NOMO-1 (cell line): ENCODE results near the gene REEP1.
"Not testable (repeated sequence)": the region's sequence is repeated elsewhere in the genome, so short reads cannot be mapped to it uniquely, and the experiment has no call there.

Experiments
- DNase-seq, 2 experiments: peaks; one replicate each; lab custom pipeline; 2025; ENCODE audit not compliant: unreplicated experiment in 2 of 2; lab: John Stamatoyannopoulos, UW

REEP1 gene

GRCh38 chr2:86347401-86347800, 10.0 kb upstream of the REEP1 start:
- no peak for DNase-seq

DNA sequence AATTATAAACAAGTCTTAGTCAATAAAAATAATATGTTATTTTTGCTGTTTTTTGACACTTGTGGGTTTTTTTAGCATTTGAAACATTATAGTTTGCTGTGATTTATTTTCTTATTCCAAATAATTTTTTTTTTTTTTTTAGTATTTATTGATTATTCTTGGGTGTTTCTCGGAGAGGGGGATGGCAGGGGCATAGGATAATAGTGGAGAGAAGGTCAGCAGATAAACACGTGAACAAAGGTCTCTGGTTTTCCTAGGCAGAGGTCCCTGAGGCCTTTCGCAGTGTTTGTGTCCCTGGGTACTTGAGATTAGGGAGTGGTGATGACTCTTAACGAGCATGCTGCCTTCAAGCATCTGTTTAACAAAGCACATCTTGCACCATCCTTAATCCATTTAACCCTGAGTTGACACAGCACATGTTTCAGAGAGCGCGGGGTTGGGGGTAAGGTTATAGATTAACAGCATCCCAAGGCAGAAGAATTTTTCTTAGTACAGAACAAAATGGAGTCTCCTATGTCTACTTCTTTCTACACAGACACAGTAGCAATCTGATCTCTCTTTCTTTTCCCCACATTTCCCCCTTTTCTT, 8.5 kb upstream of the REEP1 start:
- not testable (repeated sequence) for DNase-seq

- no peak for DNase-seq
Observed at GRCh38 chr2:86344404-86344803, 7.0 kb upstream of the REEP1 start.

- no peak for DNase-seq
Observed at GRCh38 chr2:86342488-86342887, 5.1 kb upstream of the REEP1 start.

DNA sequence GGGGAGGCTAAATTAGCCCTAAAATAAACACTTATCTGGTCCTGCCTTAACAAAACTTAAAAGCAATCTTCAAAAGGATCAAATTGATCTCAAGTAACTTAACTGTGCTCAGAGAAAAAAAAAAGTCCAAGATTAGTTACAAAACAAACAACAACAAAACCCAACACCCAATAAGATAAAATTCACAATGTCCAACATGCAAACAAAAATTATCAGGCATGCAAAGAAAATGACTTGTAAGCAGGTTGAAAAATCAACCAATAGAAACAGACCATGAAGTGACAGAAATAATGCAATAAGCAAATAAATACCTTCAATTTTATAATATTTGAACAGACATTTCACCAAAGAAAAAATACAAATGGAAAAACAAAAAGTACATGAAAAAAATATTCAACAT, 4.0 kb upstream of the REEP1 start:
- no peak for DNase-seq

- no peak for DNase-seq
Observed at GRCh38 chr2:86338778-86339295, 1.4 kb upstream of the REEP1 start.

DNA sequence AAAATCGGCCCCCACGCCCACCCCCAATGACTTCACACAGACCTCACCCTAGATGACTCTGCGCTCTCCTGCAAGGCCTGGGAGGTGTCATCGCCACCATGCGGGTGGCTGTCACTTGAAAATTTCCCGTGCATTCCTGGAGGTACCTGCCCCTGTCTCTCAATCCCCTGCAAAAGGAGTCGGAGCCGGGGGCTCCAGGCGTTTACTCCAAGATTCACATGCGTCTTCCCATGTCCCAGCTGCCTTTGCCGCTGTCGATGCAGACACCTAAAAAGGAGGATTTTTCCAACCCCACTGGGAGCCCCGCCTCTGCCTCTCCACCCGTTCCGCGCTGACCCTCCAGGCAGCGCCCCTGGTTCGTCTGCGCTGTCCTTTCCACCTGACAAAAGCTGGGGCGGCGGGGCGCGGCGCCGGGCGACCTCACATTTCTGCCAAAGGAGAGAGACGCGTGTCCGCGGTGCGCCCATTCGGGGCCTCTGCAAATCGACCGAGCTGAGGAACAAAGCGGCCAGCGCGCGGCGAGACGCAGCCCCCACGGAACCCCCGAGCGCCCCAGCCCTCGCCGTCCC, 667 bp downstream of the REEP1 start:
- DNase-seq, result no peak

GRCh38 chr2:86335865-86336674, 1.4 kb downstream of the REEP1 start:
- no peak for DNase-seq

DNA sequence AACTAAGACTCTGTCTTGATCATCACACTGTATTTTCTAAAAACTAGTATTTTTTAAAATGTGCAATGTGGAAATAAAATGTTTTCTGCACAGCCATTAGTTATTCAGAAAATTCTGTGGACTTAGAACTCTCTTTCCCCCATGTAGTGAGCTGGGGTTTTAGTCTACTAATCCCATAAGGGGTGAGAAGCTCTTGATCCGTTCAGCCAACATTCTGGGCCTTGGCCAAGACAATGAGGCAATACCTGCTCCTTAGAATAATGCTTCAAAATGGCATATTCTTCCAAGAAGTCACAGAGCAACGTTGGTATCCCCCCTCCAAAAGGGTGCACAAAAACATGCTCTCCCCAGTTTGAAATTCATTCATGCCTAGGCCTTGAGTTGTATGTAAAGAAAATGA, 4.0 kb downstream of the REEP1 start:
- DNase-seq, result no peak

DNA sequence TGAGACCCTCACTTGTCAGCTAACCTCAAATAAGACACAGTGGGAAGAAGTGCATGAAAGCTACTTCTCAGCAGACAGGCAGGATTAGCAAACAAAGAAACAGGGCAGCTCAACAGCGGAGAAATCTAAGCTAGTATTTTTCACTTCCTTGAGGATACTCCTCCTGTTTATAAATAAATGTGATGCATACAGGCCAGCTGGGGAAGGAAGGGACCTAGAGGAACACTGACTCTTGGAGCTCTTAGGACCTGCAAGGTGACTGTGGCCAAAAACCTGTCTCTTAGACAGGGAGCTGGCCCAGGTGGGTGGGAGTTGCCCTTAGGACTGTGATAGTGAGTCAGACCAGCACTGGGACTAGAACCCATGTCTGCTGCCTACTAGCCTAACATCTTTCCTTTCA, 4.8 kb downstream of the REEP1 start:
- DNase-seq, result no peak

DNA sequence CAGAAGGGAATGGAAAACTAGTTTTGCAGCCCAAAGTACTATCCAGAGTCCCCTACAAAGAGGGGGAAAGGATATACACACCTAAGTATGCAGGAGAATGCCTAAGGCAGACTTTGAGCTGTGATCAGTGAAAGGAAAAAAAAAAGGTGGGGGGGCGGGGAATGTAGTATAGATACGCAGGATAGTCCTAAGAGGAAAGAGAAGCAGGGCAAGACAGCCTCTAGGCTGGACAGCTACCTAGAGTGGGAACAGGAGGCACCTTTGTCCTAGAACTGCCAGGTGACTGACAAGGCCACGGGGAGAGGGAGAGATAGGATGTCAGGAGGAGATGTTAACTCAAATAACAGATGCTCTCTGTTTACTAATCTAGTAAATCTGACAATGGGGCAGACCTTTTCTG, 6.0 kb downstream of the REEP1 start:
- DNase-seq, result no peak

DNA sequence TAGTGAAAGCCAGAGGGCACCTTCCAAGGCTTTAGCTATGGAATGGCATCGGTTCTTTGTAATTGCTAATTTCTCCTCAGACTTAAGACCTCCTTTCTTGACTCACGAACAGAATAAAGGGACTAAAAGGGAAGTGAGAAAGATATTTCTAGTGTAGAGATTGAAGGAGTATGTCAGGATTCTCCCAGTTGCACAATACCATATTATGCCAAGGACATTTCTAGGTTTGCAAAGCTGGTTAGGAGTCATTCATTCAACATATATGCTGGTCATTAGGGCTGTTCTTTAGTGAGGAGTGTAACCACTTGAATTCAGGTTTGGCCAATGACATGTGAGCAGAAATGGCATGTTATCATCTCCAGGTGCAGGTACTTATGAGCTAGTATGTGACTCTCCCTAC, 7.4 kb downstream of the REEP1 start:
- DNase-seq, result peak in 1 of 2 experiments; percentile 47

DNA sequence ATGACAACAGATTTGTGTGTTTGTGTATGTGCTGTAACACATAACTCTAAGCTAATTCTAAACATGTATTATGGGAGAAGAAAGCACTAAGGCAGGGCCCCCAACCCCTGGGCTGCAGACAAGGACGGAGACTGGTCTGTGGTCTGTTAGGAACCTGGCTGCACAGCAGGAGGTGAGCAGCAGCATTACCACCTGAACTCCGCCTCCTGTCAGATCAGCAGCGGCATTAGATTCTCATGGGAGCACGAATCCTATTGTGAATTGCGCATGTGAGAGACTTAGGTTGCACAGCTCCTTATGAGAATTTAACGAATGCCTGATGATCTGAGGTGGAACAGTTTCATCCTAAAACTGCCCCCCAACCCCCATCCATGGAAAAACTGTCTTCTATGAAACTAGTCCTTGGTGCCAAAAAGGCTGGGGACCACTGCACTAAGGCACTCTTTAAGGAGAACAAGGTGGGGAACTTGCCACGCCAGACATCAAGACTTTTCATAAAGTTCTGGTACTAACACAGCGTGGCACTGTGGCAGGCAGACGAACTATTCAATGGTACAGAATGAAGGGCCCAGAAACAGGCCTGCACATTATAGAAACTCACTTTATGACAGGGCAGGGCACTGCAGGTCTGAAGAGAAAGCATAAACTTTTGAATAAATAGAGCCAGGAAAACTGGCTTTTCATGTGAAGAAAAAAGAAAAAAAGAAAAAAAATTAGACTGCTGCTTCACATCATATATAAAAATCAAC, 14.0 kb downstream of the REEP1 start:
- no peak for DNase-seq

DNA sequence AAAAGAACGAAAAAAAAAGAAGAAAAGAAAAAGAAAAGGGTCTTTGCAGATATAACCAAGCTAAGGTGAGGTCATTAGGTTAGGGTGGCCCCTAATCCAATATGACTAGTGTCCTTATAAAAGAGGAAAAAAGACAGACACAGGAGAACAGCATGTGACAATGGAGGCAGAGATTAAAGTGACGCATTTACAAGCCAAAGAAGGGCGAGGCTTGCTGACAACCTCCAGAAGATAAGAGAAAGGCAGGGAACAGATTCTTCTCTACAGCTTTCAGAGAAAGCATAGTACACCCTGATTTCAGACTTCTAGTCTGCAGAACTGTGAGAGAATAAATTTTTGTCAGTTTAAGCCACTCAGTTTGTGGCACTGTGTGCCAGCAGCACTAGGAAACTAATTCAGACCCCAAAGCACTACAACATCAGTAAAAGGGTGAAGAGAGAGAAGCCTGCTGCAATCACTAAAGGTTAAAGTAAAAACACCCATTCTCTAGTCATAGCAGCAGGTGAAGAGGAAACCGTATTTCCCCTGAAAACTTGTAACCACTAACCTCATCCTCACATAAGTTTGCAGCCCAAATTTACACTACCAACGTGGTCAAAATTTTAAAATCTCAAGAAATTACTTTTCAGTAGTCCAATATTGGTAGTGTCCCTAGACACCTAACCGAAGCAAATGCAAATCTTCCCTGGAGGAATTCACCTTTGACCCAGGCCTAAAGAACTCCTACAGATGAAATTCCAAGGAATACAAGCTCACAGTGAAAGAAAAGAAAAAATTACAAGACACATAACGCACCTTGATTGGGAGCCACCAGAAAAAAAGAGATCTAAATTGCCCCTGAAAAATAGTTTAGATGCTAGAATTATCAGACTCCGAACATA, 17.5 kb downstream of the REEP1 start:
- DNase-seq, result no peak

GRCh38 chr2:86315084-86315483, 22.3 kb downstream of the REEP1 start:
- DNase-seq, result no peak

- DNase-seq, result no peak
Observed at GRCh38 chr2:86314125-86314524, 23.3 kb downstream of the REEP1 start.

GRCh38 chr2:86313341-86313740, 24.1 kb downstream of the REEP1 start:
- no peak for DNase-seq

- no peak for DNase-seq
Observed at GRCh38 chr2:86311879-86312278, 25.5 kb downstream of the REEP1 start.

- DNase-seq, result no peak
Observed at GRCh38 chr2:86309966-86310365, 27.5 kb downstream of the REEP1 start.

GRCh38 chr2:86308984-86309695, 28.3 kb downstream of the REEP1 start:
- no peak for DNase-seq
